Stimulated activated CD4-positive, alpha-beta T cell treated with anti-CD3 and anti-CD28 coated beads, Interleukin-15, amount 100 ng/mL, for 48 hours (primary cell): ENCODE measurements around the gene FBXO21.
A peak's percentile ranks its signal among the peaks of the same experiment; 100 is the strongest.
"Not testable (repeated sequence)": the region's sequence is repeated elsewhere in the genome, so short reads cannot be mapped to it uniquely, and the experiment has no call there.

Experiments
- DNase-seq, 2 donors: peaks; one replicate each; pipeline ENCODE4 v3.0.0-alpha.2; 2020; ENCODE audit warnings: low read depth in 2 of 2

FBXO21 gene

DNA sequence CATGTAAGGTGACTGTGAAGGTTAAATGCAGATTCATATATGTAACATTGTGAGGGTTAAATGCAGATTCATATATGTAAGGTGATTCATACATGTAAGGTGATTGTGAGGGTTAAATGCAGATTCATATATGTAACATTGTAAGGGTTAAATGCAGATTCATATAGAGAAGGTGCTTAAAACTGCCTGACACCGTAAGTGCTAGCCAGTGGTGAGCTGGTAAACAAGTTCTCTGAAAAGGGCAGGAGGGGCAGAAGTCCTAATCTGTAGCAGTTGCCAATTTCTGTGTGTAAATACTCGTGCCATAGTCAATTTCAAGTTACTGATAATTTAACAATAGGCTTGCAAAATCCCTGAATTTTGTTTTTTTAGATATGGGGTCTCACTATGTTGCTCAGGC is 86.3 kb downstream of the FBXO21 start:
- not testable (repeated sequence) for DNase-seq

DNA sequence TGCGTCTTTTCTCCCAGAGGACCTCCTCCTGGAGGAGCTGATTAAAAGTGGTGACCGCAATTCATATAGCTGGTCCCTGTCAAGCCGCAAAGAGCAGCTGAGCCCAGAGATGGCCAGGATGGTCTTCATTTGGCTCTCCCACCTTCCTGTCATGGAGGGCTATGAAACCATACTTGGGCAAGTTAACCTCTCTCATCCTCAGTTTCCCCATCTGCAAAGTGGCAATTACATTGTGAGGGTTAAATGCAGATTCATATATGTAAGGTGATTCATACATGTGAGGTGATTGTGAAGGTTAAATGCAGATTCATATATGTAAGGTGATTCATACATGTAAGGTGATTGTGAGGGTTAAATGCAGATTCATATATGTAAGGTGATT is 87.5 kb downstream of the FBXO21 start:
- no peak for DNase-seq

- no peak for DNase-seq
Observed at GRCh38 chr12:117101953-117102799, 88.1 kb downstream of the FBXO21 start.

GRCh38 chr12:117100851-117101673 is 89.2 kb downstream of the FBXO21 start:
- no peak for DNase-seq

DNA sequence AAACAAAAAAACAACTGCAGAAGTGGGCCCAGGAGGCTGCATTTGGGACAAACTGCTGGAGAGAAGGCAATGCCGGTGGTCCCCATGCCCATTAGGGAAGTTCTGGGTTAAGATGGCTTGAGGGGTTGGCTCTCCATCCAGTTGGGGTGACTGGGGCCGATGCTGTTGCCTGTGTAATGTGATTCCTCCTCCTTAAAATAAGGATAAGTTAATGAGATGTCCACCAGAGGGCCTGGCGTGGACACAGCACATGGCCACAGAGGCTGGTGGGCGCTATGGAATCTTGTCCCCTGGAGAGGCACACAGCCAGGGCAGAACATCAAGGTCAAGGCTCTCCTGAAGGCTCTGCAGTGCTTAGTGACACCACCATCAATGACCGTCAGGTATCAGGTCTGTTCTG is 90.0 kb downstream of the FBXO21 start:
- no peak for DNase-seq

- DNase-seq: peak in 1 of 2 donors; percentile 10
Observed at GRCh38 chr12:117098361-117099217, 91.7 kb downstream of the FBXO21 start.

DNA sequence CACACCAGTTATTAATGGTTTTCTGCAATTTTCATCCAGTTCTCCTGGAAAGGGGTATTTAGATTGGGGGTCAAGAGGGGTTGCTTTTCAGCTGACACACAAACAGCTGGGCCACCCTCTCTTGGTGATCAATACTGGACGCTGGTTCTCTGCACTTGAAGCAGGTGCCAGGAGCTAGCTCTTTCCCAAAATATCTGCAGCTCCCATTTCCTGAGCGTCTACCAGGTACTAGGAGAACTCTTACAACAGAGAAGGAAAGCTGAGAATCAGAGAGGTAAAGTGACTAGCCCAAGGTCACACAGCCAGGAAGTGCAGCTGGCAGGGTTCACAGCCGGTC is 92.3 kb downstream of the FBXO21 start:
- no peak for DNase-seq

GRCh38 chr12:117097159-117097558 is 93.1 kb downstream of the FBXO21 start:
- DNase-seq: no peak

DNA sequence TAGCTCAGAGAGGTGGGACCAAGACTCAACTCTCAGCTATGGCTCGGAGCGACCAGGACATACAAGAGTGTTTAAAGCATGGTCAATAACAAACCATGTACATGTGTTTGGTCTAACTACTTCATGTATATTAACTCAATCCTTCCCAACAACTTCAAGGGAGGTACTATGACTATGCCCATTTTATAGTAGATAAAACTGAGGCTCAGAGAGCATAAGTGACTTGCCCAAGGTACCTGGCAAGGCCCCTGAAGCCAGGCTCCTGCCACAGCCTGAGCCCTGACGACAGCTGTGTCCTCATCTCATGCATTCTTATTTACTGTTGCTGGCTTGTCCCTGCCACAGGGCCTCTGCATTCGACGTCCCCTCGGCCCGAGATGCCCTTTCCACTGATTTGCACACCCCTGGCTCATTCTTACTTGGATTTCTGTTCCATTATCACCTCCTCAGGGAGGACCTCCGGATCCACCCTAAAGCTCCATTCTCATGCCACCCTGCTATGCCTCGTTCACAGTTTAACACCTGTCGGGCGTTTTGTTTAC is 93.7 kb downstream of the FBXO21 start:
- no peak for DNase-seq

DNA sequence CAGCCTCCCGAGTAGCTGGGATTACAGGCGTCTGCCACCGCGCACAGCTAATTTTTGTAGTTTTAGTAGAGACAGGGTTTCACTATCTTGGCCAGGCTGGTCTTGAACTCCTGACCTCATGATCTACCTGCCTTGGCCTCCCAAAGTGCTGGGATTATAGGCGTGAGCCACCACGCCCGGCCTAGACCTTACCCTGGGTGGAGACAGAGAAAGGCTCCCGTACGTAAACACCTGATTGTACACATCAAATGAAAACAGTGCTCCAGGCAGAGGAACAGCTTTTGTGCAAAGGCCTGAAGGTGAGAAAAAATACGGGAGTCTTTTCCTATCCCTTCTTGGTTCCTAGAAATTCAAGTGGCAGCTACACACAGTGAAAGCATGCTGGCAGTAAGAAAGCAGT is 95.1 kb downstream of the FBXO21 start:
- not testable (repeated sequence) for DNase-seq

GRCh38 chr12:117093918-117094630 is 96.2 kb downstream of the FBXO21 start:
- no peak for DNase-seq

DNA sequence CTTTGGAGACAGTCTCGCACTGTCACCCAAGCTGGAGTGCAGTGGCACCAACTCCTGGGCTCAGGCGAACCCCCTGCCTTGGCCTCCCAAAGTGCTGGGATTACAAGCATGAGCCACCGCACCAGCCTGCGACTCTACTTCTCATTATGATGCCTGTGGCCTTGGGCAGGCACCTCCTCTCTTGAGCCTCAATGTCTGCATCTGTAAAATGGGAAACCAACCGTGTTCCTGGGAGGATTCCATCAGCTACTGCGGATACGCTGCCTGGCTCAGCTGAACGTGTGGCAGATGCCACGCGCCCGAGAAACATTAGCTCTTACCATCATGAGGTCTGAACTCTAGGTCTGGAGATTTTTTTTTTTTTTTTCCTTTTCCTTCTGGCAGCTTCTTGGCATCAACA is 96.8 kb downstream of the FBXO21 start:
- DNase-seq: no peak

GRCh38 chr12:117092886-117093285 is 97.4 kb downstream of the FBXO21 start:
- no peak for DNase-seq

DNA sequence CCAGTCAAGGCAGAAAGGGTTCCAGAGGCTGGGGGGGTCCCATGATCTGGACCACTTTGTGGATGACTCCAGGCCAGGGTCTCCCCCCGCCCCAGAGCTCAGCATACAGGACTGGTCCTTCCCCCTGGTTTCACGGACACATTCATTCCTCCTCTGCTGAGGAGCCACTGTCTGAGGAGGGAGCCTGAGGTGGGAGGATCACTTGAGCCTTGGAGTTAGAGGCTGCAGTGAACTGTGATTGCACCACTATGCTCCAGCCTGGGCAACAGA is 97.8 kb downstream of the FBXO21 start:
- no peak for DNase-seq
